Gastroesophageal sphincter (tissue), 4 donors: Measurements from ENCODE around the gene HERC2. TPM values are rescaled to one million over a fixed set of nuclear protein-coding genes. Genes with fewer than 3 reads are reported as not detected.

Experiments used
- ATAC-seq: fragments of 150-250 bp; one replicate; pipeline ENCODE4 v1.9.1; 2016; ENCODE audit warnings: mild to moderate bottlenecking, moderate library complexity
- H3K27ac ChIP-seq, 4 donors: fragments of 200-600 bp; sonication (generic) in 3 of 4; 1 replicate in 3 of 4; 2 replicates in 1 of 4; pipeline ENCODE4 v1.5.1; 2016 to 2019
- H3K27me3 ChIP-seq: fragments of 200-600 bp; sonication (generic); one replicate; pipeline ENCODE4 v1.5.1; 2019
- H3K36me3 ChIP-seq, 2 donors: fragments of 200-600 bp; sonication (generic); one replicate each; pipeline ENCODE4 v1.5.1; 2019; ENCODE audit warnings: control low read depth in 1 of 2
- H3K4me1 ChIP-seq, 3 donors: fragments of 200-600 bp; sonication (generic); 1 replicate in 2 of 3; 2 replicates in 1 of 3; pipeline ENCODE4 v1.5.1; 2016 to 2019; ENCODE audit warnings: control low read depth in 2 of 3
- H3K4me3 ChIP-seq, 2 donors: fragments of 200-600 bp; sonication (generic); one replicate each; pipeline ENCODE4 v1.5.1; 2019; ENCODE audit warnings: mild to moderate bottlenecking in 1 of 2, moderate library complexity in 1 of 2
- H3K9me3 ChIP-seq, 3 donors: fragments of 200-600 bp; sonication (generic); one replicate each; pipeline ENCODE4 v1.5.1; 2017 to 2019; ENCODE audit warnings: control low read depth in 2 of 3
- CTCF ChIP-seq, 4 experiments: fragments of 200-600 bp in 2 of 4; fragments of 450-650 bp in 2 of 4; sonication (generic) in 1 of 4; IDR thresholded peaks; one replicate each; pipeline ENCODE4 v1.5.1; 2017 to 2019; ENCODE audit warnings: antibody characterized with exemption in 4 of 4, mild to moderate bottlenecking in 2 of 4, moderate library complexity in 2 of 4
- EP300 ChIP-seq: sonication (generic); formaldehyde crosslinking; IDR thresholded peaks from one replicate; pipeline ENCODE4 v1.6.1; 2017; ENCODE audit warnings: antibody characterized with exemption, mild to moderate bottlenecking
- POLR2A ChIP-seq, 2 donors: fragments of 450-650 bp; IDR thresholded peaks; one replicate each; pipeline ENCODE4 v1.6.1; 2017; ENCODE audit warnings: antibody characterized with exemption in 2 of 2, mild to moderate bottlenecking in 2 of 2, moderate library complexity in 1 of 2
- POLR2AphosphoS5 ChIP-seq: sonication (generic); formaldehyde crosslinking; IDR thresholded peaks from one replicate; pipeline ENCODE4 v1.6.1; 2017; ENCODE audit warnings: antibody characterized with exemption
- WGBS, 2 donors: methylation state at CpG; one replicate each; pipeline ENCODE4 v1.1.5; 2018; ENCODE audit warnings: low coverage in 1 of 2; 5-methylcytosine and 5-hydroxymethylcytosine counted together
- total RNA-seq, 4 donors: library from RNA; depleted of rRNA; stranded (reverse); fragments of >200 nt; gene quantifications; one replicate each; pipeline ENCODE4 v1.1.0, GENCODE V29; 2016

HERC2 gene
- total RNA-seq, 4 donors from 2014 or later = 38.6 to 94.6 (median 56.1) TPM

- H3K4me3 ChIP-seq = no peak overlapping the region
- peaks cover 0 to 95% of the 10 kb centered on the region in 2 donors for H3K36me3 ChIP-seq
- no peak overlapping the region for H3K27ac ChIP-seq
- H3K4me1 ChIP-seq = no peaks in the 10 kb centered on the region
- H3K9me3 ChIP-seq = no peaks in the 10 kb centered on the region
- WGBS, 2 donors = 77 to 92% methylated on average over 3 to 5 of the region's 8 CpGs
- no peaks in the 10 kb centered on the region for H3K27me3 ChIP-seq
- ATAC-seq = no peak
- TF ChIP-seq POLR2AphosphoS5 = no peak
- no peak for TF ChIP-seq EP300
- TF ChIP-seq POLR2A (IDR thresholded peaks at IDR 0.05) = no peak
- no peak for TF ChIP-seq CTCF (IDR thresholded peaks at IDR 0.05)
Observed at GRCh38 chr15:28182731-28183130, 139.2 kb downstream of the HERC2 start.

- no peak for ATAC-seq
- Histone ChIP-seq H3K27ac (no peak overlapping the region), H3K4me3 (no peak overlapping the region), H3K4me1 (no peaks in the 10 kb centered on the region), H3K36me3 (peaks cover 0 to 95% of the 10 kb centered on the region in 2 donors), H3K9me3 (no peaks in the 10 kb centered on the region), H3K27me3 (no peaks in the 10 kb centered on the region)
- TF ChIP-seq EP300 (no peak), POLR2A (IDR thresholded peaks at IDR 0.05) (no peak), CTCF (IDR thresholded peaks at IDR 0.05) (no peak), POLR2AphosphoS5 (no peak)
- 79 to 80% methylated on average over 2 to 8 of the region's 8 CpGs for WGBS, 2 donors
Observed at GRCh38 chr15:28182216-28182615, 139.8 kb downstream of the HERC2 start.

GRCh38 chr15:28181366-28181765 is 140.6 kb downstream of the HERC2 start:
- 60 to 80% methylated on average over 2 of the region's 2 CpGs for WGBS, 2 donors
- H3K27me3 ChIP-seq = no peaks in the 10 kb centered on the region
- H3K9me3 ChIP-seq = no peaks in the 10 kb centered on the region
- no peak for TF ChIP-seq EP300
- TF ChIP-seq CTCF (IDR thresholded peaks at IDR 0.05) = no peak
- no peaks in the 10 kb centered on the region for H3K4me1 ChIP-seq
- no peak overlapping the region for H3K27ac ChIP-seq
- no peak overlapping the region for H3K4me3 ChIP-seq
- ATAC-seq = no peak
- peaks cover 0 to 95% of the 10 kb centered on the region in 2 donors for H3K36me3 ChIP-seq

- H3K4me3 ChIP-seq = no peak overlapping the region
- H3K36me3 ChIP-seq = peaks cover 0 to 98% of the 10 kb centered on the region in 2 donors
- H3K27ac ChIP-seq = no peak overlapping the region
- WGBS, 2 donors = 88 to 94% methylated on average over 2 to 4 of the region's 4 CpGs
- ATAC-seq = no peak
- H3K27me3 ChIP-seq = no peaks in the 10 kb centered on the region
- H3K4me1 ChIP-seq = no peaks in the 10 kb centered on the region
- TF ChIP-seq POLR2AphosphoS5 (no peak), EP300 (no peak), CTCF (IDR thresholded peaks at IDR 0.05) (no peak), POLR2A (IDR thresholded peaks at IDR 0.05) (no peak)
- no peaks in the 10 kb centered on the region for H3K9me3 ChIP-seq
Observed at GRCh38 chr15:28179270-28179669, 142.7 kb downstream of the HERC2 start.

- H3K27ac ChIP-seq = peak overlapping the region in 1 of 4 donors; percentile 1
- TF ChIP-seq POLR2A (IDR thresholded peaks at IDR 0.05) = no peak
- no peak for TF ChIP-seq CTCF (IDR thresholded peaks at IDR 0.05)
- TF ChIP-seq EP300 = no peak
- no peak for TF ChIP-seq POLR2AphosphoS5
- H3K9me3 ChIP-seq = no peaks in the 10 kb centered on the region
- no peak for ATAC-seq
- WGBS, 2 donors = 93 to 94% methylated on average over 9 to 10 of the region's 10 CpGs
- no peaks in the 10 kb centered on the region for H3K27me3 ChIP-seq
- H3K4me3 ChIP-seq = no peak overlapping the region
- no peaks in the 10 kb centered on the region for H3K4me1 ChIP-seq
- H3K36me3 ChIP-seq = peaks cover 0 to 98% of the 10 kb centered on the region in 2 donors
Observed at GRCh38 chr15:28178727-28179126, 143.3 kb downstream of the HERC2 start.
